Measurements from ENCODE around the gene FHL2.

DNA sequence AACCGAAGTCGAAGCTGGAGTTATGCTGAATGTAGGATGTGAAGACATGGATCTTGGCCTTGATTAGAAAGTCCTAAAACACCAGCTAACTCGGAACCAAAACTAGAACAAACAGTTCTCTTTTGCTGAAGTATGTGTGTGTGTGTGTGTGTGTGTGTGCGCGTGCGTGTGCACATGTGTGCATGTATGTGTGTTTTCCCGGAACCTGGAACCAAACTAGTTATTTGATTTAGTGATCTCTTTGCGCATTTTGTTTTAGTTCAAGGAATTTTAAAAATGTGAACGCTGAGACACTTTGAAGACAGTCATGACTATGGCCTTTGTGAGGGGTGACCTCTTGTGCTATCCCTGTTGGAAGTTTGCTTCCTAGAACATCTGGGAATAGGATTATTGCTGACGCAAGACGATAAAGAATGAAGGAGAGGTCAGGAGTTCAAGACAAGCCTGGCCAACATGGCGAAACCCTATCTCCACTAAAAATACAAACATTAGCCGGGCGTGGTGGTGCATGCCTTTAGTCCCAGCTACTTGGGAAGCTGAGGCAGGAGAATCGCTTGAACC, 23.8 kb downstream of the FHL2 start:
- TF ChIP-seq POLR2A (IDR thresholded peaks at IDR 0.05; ENCODE audit: extremely low read depth, insufficient read length): no peak
- TF ChIP-seq MYC (IDR thresholded peaks at IDR 0.05; ENCODE audit: low read depth, low read length): no peak
- TF ChIP-seq, protein P1, sequence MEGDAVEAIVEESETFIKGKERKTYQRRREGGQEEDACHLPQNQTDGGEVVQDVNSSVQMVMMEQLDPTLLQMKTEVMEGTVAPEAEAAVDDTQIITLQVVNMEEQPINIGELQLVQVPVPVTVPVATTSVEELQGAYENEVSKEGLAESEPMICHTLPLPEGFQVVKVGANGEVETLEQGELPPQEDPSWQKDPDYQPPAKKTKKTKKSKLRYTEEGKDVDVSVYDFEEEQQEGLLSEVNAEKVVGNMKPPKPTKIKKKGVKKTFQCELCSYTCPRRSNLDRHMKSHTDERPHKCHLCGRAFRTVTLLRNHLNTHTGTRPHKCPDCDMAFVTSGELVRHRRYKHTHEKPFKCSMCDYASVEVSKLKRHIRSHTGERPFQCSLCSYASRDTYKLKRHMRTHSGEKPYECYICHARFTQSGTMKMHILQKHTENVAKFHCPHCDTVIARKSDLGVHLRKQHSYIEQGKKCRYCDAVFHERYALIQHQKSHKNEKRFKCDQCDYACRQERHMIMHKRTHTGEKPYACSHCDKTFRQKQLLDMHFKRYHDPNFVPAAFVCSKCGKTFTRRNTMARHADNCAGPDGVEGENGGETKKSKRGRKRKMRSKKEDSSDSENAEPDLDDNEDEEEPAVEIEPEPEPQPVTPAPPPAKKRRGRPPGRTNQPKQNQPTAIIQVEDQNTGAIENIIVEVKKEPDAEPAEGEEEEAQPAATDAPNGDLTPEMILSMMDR (IDR thresholded peaks at IDR 0.05; ENCODE audit: low read depth, low read length): no peak
- TF ChIP-seq, protein P2, sequence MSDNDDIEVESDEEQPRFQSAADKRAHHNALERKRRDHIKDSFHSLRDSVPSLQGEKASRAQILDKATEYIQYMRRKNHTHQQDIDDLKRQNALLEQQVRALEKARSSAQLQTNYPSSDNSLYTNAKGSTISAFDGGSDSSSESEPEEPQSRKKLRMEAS (IDR thresholded peaks at IDR 0.05; ENCODE audit: low read depth, low read length): no peak

Data from NB4 (cell line).